ENCODE data around the gene DUOX2. TPM values are rescaled to one million over a fixed set of nuclear protein-coding genes. Genes with fewer than 3 reads are reported as not detected.

Gene DUOX2
- total RNA-seq, 1 donor from 2014 or later = 0.02 TPM

GRCh38 chr15:45113380-45113990, 487 bp downstream of the DUOX2 start:
- Mint-ChIP-seq H3K9me3 (peaks cover 4% of the 10 kb centered on the region), H3K36me3 (ENCODE audit: low read depth) (no peaks in the 10 kb centered on the region), H3K4me3 (no peak overlapping the region), H3K27ac (ENCODE audit: unreplicated experiment) (no peak overlapping the region), H3K27me3 (ENCODE audit: low read depth) (peaks cover 84% of the 10 kb centered on the region), H3K4me1 (peaks cover 13% of the 10 kb centered on the region)
- TF ChIP-seq CTCF (conservative IDR thresholded peaks at IDR 0.05) = no peak
- no peak for DNase-seq (ENCODE audit: low read depth, low spot score)

- H3K9me3 Mint-ChIP-seq = no peaks in the 10 kb centered on the region
- peaks cover 79% of the 10 kb centered on the region for H3K27me3 Mint-ChIP-seq (ENCODE audit: low read depth)
- no peak overlapping the region for H3K27ac Mint-ChIP-seq (ENCODE audit: unreplicated experiment)
- no peaks in the 10 kb centered on the region for H3K36me3 Mint-ChIP-seq (ENCODE audit: low read depth)
- no peak for TF ChIP-seq CTCF (conservative IDR thresholded peaks at IDR 0.05)
- peak overlapping the region; percentile 31 for H3K4me3 Mint-ChIP-seq
- peaks cover 7% of the 10 kb centered on the region for H3K4me1 Mint-ChIP-seq
- no peak for DNase-seq (ENCODE audit: low read depth, low spot score)
Observed at GRCh38 chr15:45112591-45113379, 1.2 kb downstream of the DUOX2 start.

GRCh38 chr15:45112143-45112590, 1.8 kb downstream of the DUOX2 start:
- Mint-ChIP-seq H3K9me3 (no peaks in the 10 kb centered on the region), H3K36me3 (ENCODE audit: low read depth) (no peaks in the 10 kb centered on the region), H3K4me1 (peaks cover 7% of the 10 kb centered on the region), H3K27ac (ENCODE audit: unreplicated experiment) (no peak overlapping the region), H3K27me3 (ENCODE audit: low read depth) (peaks cover 73% of the 10 kb centered on the region), H3K4me3 (peak overlapping the region; percentile 31)
- no peak for TF ChIP-seq CTCF (conservative IDR thresholded peaks at IDR 0.05)
- DNase-seq (ENCODE audit: low read depth, low spot score) = no peak

GRCh38 chr15:45111390-45112142, 2.4 kb downstream of the DUOX2 start:
- peaks cover 7% of the 10 kb centered on the region for H3K4me1 Mint-ChIP-seq
- H3K9me3 Mint-ChIP-seq = no peaks in the 10 kb centered on the region
- TF ChIP-seq CTCF (conservative IDR thresholded peaks at IDR 0.05) = no peak
- H3K36me3 Mint-ChIP-seq (ENCODE audit: low read depth) = no peaks in the 10 kb centered on the region
- peaks cover 73% of the 10 kb centered on the region for H3K27me3 Mint-ChIP-seq (ENCODE audit: low read depth)
- no peak overlapping the region for H3K4me3 Mint-ChIP-seq
- no peak overlapping the region for H3K27ac Mint-ChIP-seq (ENCODE audit: unreplicated experiment)
- no peak for DNase-seq (ENCODE audit: low read depth, low spot score)

- Mint-ChIP-seq H3K4me3 (no peak overlapping the region), H3K36me3 (ENCODE audit: low read depth) (no peaks in the 10 kb centered on the region), H3K9me3 (no peaks in the 10 kb centered on the region), H3K4me1 (peaks cover 7% of the 10 kb centered on the region), H3K27me3 (ENCODE audit: low read depth) (peaks cover 64% of the 10 kb centered on the region), H3K27ac (ENCODE audit: unreplicated experiment) (no peak overlapping the region)
- DNase-seq (ENCODE audit: low read depth, low spot score) = no peak
- TF ChIP-seq CTCF (conservative IDR thresholded peaks at IDR 0.05) = no peak
Observed at GRCh38 chr15:45110256-45110820, 3.6 kb downstream of the DUOX2 start.
